HepG2 (cell line): ENCODE data around the gene CPLANE1.

ENCODE experiments used
- BRCA1 ChIP-seq: sonication (generic); formaldehyde crosslinking; IDR thresholded peaks from 2 replicates; pipeline ENCODE4 v1.4.0; 2020; ENCODE audit warnings: missing genetic modification reagents
- CTCF ChIP-seq: sonication (generic); formaldehyde crosslinking; IDR thresholded peaks from 2 replicates; pipeline ENCODE4 v1.5.0; 2020; ENCODE audit warnings: mild to moderate bottlenecking, missing genetic modification reagents, moderate library complexity
- MXI1 ChIP-seq: IDR thresholded peaks from 3 replicates; pipeline ENCODE4 v1.6.1; 2012; ENCODE audit warnings: low read depth, low read length, inconsistent platforms, borderline replicate concordance
- POLR2G ChIP-seq: fragments of 200-400 bp; formaldehyde crosslinking; IDR thresholded peaks from 2 replicates; pipeline ENCODE4 v1.6.1; 2018; ENCODE audit warnings: mild to moderate bottlenecking, low read depth, low read length, moderate library complexity
- REST ChIP-seq, 2 experiments: IDR thresholded peaks; 2 replicates each; pipeline ENCODE4 v1.6.1; 2011 to 2012; ENCODE audit warnings: low read length in 2 of 2, borderline replicate concordance in 1 of 2, low read depth in 1 of 2, mild to moderate bottlenecking in 1 of 2, moderate library complexity in 1 of 2
- RFX5 ChIP-seq: IDR thresholded peaks from 2 replicates; pipeline ENCODE4 v1.6.1; 2011; ENCODE audit warnings: low read depth, low read length, improper control_type of control experiment
- ZBTB4 ChIP-seq: sonication (generic); formaldehyde crosslinking; IDR thresholded peaks from 2 replicates; pipeline ENCODE4 v1.4.0; 2020; ENCODE audit warnings: missing genetic modification reagents, mild to moderate bottlenecking, borderline replicate concordance
- ZNF513 ChIP-seq: sonication (generic); formaldehyde crosslinking; conservative IDR thresholded peaks from 2 replicates; pipeline ENCODE4 v1.5.0; 2020; ENCODE audit warnings: missing genetic modification reagents
- ZNF660 ChIP-seq: sonication (generic); formaldehyde crosslinking; IDR thresholded peaks from 2 replicates; pipeline ENCODE4 v1.5.1; 2020; ENCODE audit warnings: mild to moderate bottlenecking, low read depth, missing genetic modification reagents, borderline replicate concordance

GRCh38 chr5:37064442-37064841, 184.7 kb downstream of the CPLANE1 start:
- TF ChIP-seq RFX5 (no peak), CTCF (CRISPR knock-in tag) (no peak), ZNF513 (CRISPR knock-in tag) (no peak), MXI1 (no peak), ZNF660 (CRISPR knock-in tag) (no peak), BRCA1 (CRISPR knock-in tag) (no peak), POLR2G (no peak), ZBTB4 (CRISPR knock-in tag) (no peak), REST (IDR thresholded peaks at IDR 0.05; ENCODE audit: borderline replicate concordance in 1 of 2, low read depth in 1 of 2, low read length in 2 of 2) (no peak)
